HCT116 (cell line): ENCODE results near the gene WDR26. TPM values are rescaled to one million over a fixed set of nuclear protein-coding genes. Genes with fewer than 3 reads are reported as not detected.

Source experiments
- ATAC-seq: fragments of 200-7000 bp; cut with Tn5 transposase; 2 replicates; pipeline ENCODE4 v1.9.1; 2020; ENCODE audit warnings: mild to moderate bottlenecking, moderate library complexity
- BruUV-seq: library from RNA; stranded (reverse); fragments of 400-500 nt; replicated peaks from 2 replicates; lab custom pipeline; 2021; lab: Mats Ljungman, UMichigan
- CTCF ChIA-PET: fragments of 300-600 bp; sonication (Branson Sonifier 250); formaldehyde crosslinking; loops from one replicate; lab custom pipeline; 2021; ENCODE audit warnings: antibody characterized with exemption; lab: Charles Lee
- POLR2A ChIA-PET: fragments of 300-600, 350-600 bp; sonication (Branson Sonifier 250); formaldehyde crosslinking; loops from one replicate; lab custom pipeline; 2021; ENCODE audit warnings: antibody characterized with exemption; lab: Charles Lee
- RAD21 ChIA-PET, 2 experiments: fragments of 300-600 bp; sonication (Branson Sonifier 250); formaldehyde crosslinking; loops; one replicate each; lab custom pipeline; 2023; ENCODE audit warnings: low total read pairs in 2 of 2; ENCODE audit not compliant: uncharacterized antibody in 2 of 2, unreplicated experiment in 2 of 2, low non-redundant PET in 1 of 2; lab: Charles Lee
- DNase-seq: peaks from one replicate; pipeline ENCODE4 v3.0.0-alpha.2; 2010; ENCODE audit warnings: low read depth, low spot score
- H2AFZ ChIP-seq: fragments of 200-600 bp; shearing (Covaris generic), sonication (generic); 2 replicates; pipeline ENCODE4 v1.6.1; 2017; ENCODE audit warnings: low read depth, mixed run types, mixed read lengths, antibody characterized with exemption, low read length; ENCODE audit not compliant: poor library complexity, severe bottlenecking
- H3K27ac ChIP-seq: 2 replicates; pipeline ENCODE4 v1.5.1; 2012; ENCODE audit warnings: low read depth, low read length
- H3K27me3 ChIP-seq: fragments of 200-600 bp; sonication (generic); 2 replicates; pipeline ENCODE4 v1.6.1; 2016; ENCODE audit warnings: mixed run types, low read length, mixed read lengths; ENCODE audit not compliant: insufficient read depth
- H3K36me3 ChIP-seq, 2 experiments: fragments of 200-500 bp in 1 of 2; fragments of 200-600 bp in 1 of 2; sonication (Bioruptor generic) in 1 of 2; sonication (generic) in 1 of 2; 2 replicates each; pipeline versions ENCODE4 v1.5.1 to v1.6.1; 2014 to 2016; ENCODE audit warnings: low read length in 2 of 2, inconsistent platforms in 1 of 2, mixed read lengths in 1 of 2, mixed run types in 1 of 2; ENCODE audit not compliant: insufficient read depth in 2 of 2, control insufficient read depth in 1 of 2
- H3K4me1 ChIP-seq, 2 experiments: fragments of 200-600 bp in 1 of 2; sonication (generic) in 1 of 2; 2 replicates each; pipeline versions ENCODE4 v1.5.1 to v1.6.1; 2012 to 2017; ENCODE audit warnings: low read length in 2 of 2, inconsistent platforms in 1 of 2, mild to moderate bottlenecking in 1 of 2, mixed read lengths in 1 of 2, mixed run types in 1 of 2, moderate library complexity in 1 of 2; ENCODE audit not compliant: insufficient read depth in 2 of 2, control insufficient read depth in 1 of 2
- H3K4me2 ChIP-seq: fragments of 200-600 bp; sonication (generic); 2 replicates; pipeline ENCODE4 v1.6.1; 2017; ENCODE audit warnings: mixed run types, low read length, mixed read lengths
- H3K4me3 ChIP-seq, 2 experiments: fragments of 200-600 bp in 1 of 2; sonication (generic) in 1 of 2; replicated peaks in 1 of 2; 2 replicates each; pipeline ENCODE4 v1.5.1; 2011 to 2016; ENCODE audit warnings: low read length in 2 of 2, control low read depth in 1 of 2, low read depth in 1 of 2, mild to moderate bottlenecking in 1 of 2, mixed read lengths in 1 of 2, mixed run types in 1 of 2
- H3K79me2 ChIP-seq: fragments of 200-600 bp; sonication (generic); 2 replicates; pipeline ENCODE4 v1.6.1; 2017; ENCODE audit warnings: mild to moderate bottlenecking, mixed run types, low read length, moderate library complexity, mixed read lengths; ENCODE audit not compliant: insufficient read depth
- H3K9ac ChIP-seq: fragments of 200-600 bp; sonication (generic); 2 replicates; pipeline ENCODE4 v1.6.1; 2016; ENCODE audit warnings: low read length, mixed read lengths
- H3K9me2 ChIP-seq: fragments of 200-600 bp; sonication (generic), shearing (Covaris generic); 2 replicates; pipeline ENCODE4 v1.6.1; 2017; ENCODE audit warnings: mixed run types, mild to moderate bottlenecking, moderate library complexity; ENCODE audit not compliant: insufficient read depth
- H3K9me3 ChIP-seq, 2 experiments: fragments of 200-500 bp in 1 of 2; fragments of 200-600 bp in 1 of 2; sonication (Bioruptor generic) in 1 of 2; sonication (generic) in 1 of 2; 2 replicates each; pipeline ENCODE4 v1.6.1; 2014 to 2017; ENCODE audit warnings: low read length in 2 of 2, mixed read lengths in 2 of 2, inconsistent platforms in 1 of 2, low read depth in 1 of 2, mild to moderate bottlenecking in 1 of 2, mixed run types in 1 of 2, moderate library complexity in 1 of 2; ENCODE audit not compliant: control insufficient read depth in 1 of 2, insufficient read depth in 1 of 2
- H4K20me1 ChIP-seq: fragments of 200-600 bp; sonication (generic), shearing (Covaris generic); 2 replicates; pipeline ENCODE4 v1.6.1; 2017; ENCODE audit warnings: mixed run types, mild to moderate bottlenecking, moderate library complexity; ENCODE audit not compliant: insufficient read depth
- ATF3 ChIP-seq: IDR thresholded peaks from 2 replicates; pipeline ENCODE4 v1.6.1; 2012
- CBX3 ChIP-seq: IDR thresholded peaks from 2 replicates; pipeline ENCODE4 v1.6.1; 2012; ENCODE audit warnings: low read depth
- CTCF ChIP-seq, 3 experiments: fragments of 200-600 bp in 1 of 3; sonication (generic) in 1 of 3; IDR thresholded peaks in 2 of 3; conservative IDR thresholded peaks in 1 of 3; 2 replicates each; pipeline ENCODE4 v1.5.1; 2012 to 2017; ENCODE audit warnings: low read depth in 2 of 3, low read length in 2 of 3, antibody characterized with exemption in 1 of 3, borderline replicate concordance in 1 of 3, control low read depth in 1 of 3, mild to moderate bottlenecking in 1 of 3, mixed read lengths in 1 of 3, mixed run types in 1 of 3, moderate library complexity in 1 of 3; ENCODE audit not compliant: insufficient read depth in 1 of 3
- ELF1 ChIP-seq: IDR thresholded peaks from 2 replicates; pipeline ENCODE4 v1.6.1; 2012; ENCODE audit warnings: low read depth, borderline replicate concordance
- EZH2 ChIP-seq: fragments of 200-600 bp; sonication (generic); IDR thresholded peaks from 2 replicates; pipeline ENCODE4 v1.6.1; 2017; ENCODE audit warnings: antibody characterized with exemption, mixed run types
- EZH2phosphoT487 ChIP-seq: fragments of 200-600 bp; IDR thresholded peaks from 2 replicates; pipeline ENCODE4 v1.6.1; 2018; ENCODE audit warnings: antibody characterized with exemption, borderline replicate concordance
- MAX ChIP-seq: IDR thresholded peaks from 2 replicates; pipeline ENCODE4 v1.6.1; 2012
- POLR2AphosphoS5 ChIP-seq: IDR thresholded peaks from 2 replicates; pipeline ENCODE4 v1.6.1; 2011; ENCODE audit warnings: mild to moderate bottlenecking, low read depth, low read length, moderate library complexity
- SIN3A ChIP-seq: IDR thresholded peaks from 2 replicates; pipeline ENCODE4 v1.6.1; 2012; ENCODE audit warnings: low read depth
- SP1 ChIP-seq: IDR thresholded peaks from 2 replicates; pipeline ENCODE4 v1.6.1; 2012; ENCODE audit warnings: low read depth
- YY1 ChIP-seq: IDR thresholded peaks from 2 replicates; pipeline ENCODE4 v1.6.1; 2011; ENCODE audit warnings: low read length, low read depth, moderate library complexity, mild to moderate bottlenecking; ENCODE audit not compliant: insufficient replicate concordance; ENCODE audit errors: extremely low read depth
- ZFX ChIP-seq: fragments of 450-650 bp; IDR thresholded peaks from 2 replicates; pipeline ENCODE4 v1.6.1; 2017
- ZNF274 ChIP-seq: fragments of 200-500 bp; sonication (Bioruptor generic); IDR thresholded peaks from 2 replicates; pipeline ENCODE4 v1.6.1; 2014; ENCODE audit warnings: mild to moderate bottlenecking, low read depth, low read length, inconsistent platforms
- intact Hi-C: fragments of 100-400 bp; cut with micrococcal nuclease; formaldehyde crosslinking; loops from 2 replicates; pipeline ENCODE4 v1.10.0; 2022
- total RNA-seq: library from RNA; stranded (reverse); gene quantifications from one replicate; pipeline ENCODE4 v1.2.1, GENCODE V29; 2021; ENCODE audit not compliant: unreplicated experiment

WDR26 gene
- total RNA-seq, 1 experiment from 2014 or later: 57.2 TPM

- ChIA-PET CTCF (no interaction called here), POLR2A (no interaction called here), RAD21 (no interaction called here)
- no peak for DNase-seq
- H3K79me2 ChIP-seq: peaks cover 24% of the 10 kb centered on the region
- BruUV-seq: no TSS peak
- H3K27me3 ChIP-seq: no peaks in the 10 kb centered on the region
- intact Hi-C loops: no loop called here
- no peak overlapping the region for H3K4me3 ChIP-seq
- no peaks in the 10 kb centered on the region for H3K4me1 ChIP-seq
- no peak overlapping the region for H3K9ac ChIP-seq
- no peak overlapping the region for H2AFZ ChIP-seq
- no peak overlapping the region for H3K4me2 ChIP-seq
- no peak for ATAC-seq
- 0 out of 2 replicates have a peak, but pooled peaks cover 3% of the 10 kb centered on the region for H4K20me1 ChIP-seq
- TF ChIP-seq ATF3 (no peak), SIN3A (no peak)
- H3K9me2 ChIP-seq: no peaks in the 10 kb centered on the region
- H3K36me3 ChIP-seq: peaks cover 47 to 74% of the 10 kb centered on the region in 2 experiments
- no peaks in the 10 kb centered on the region for H3K9me3 ChIP-seq
- no peak overlapping the region for H3K27ac ChIP-seq
Measured at GRCh38 chr1:224399887-224400286, 34.7 kb downstream of the WDR26 start.

GRCh38 chr1:224393294-224393693 lies 41.3 kb downstream of the WDR26 start:
- ChIA-PET CTCF (no interaction called here), RAD21 (no interaction called here), POLR2A (no interaction called here)
- ATAC-seq (no peak), DNase-seq (no peak)
- peaks cover 55 to 60% of the 10 kb centered on the region in 2 experiments for H3K36me3 ChIP-seq
- H3K4me1 ChIP-seq: no peaks in the 10 kb centered on the region
- H2AFZ ChIP-seq: no peak overlapping the region
- H4K20me1 ChIP-seq: no peaks in the 10 kb centered on the region
- TF ChIP-seq ZFX (no peak), CTCF (IDR thresholded peaks at IDR 0.05 in 2 of 3, conservative IDR thresholded peaks at IDR 0.05 in 1 of 3; ENCODE audit: borderline replicate concordance in 1 of 3, insufficient read depth in 1 of 3, low read depth in 2 of 3, low read length in 2 of 3) (no peak), CBX3 (no peak), SP1 (no peak), YY1 (no peak), POLR2AphosphoS5 (no peak), ATF3 (no peak), ZNF274 (no peak), ELF1 (no peak), EZH2phosphoT487 (no peak), MAX (no peak), EZH2 (no peak)
- peaks cover 3% of the 10 kb centered on the region; the same call in 1 of the 2 replicates for H3K79me2 ChIP-seq
- no peaks in the 10 kb centered on the region for H3K9me2 ChIP-seq
- intact Hi-C loops: no loop called here
- H3K27ac ChIP-seq: no peak overlapping the region
- no peaks in the 10 kb centered on the region for H3K9me3 ChIP-seq
- H3K4me2 ChIP-seq: no peak overlapping the region
- H3K9ac ChIP-seq: no peak overlapping the region
- no peaks in the 10 kb centered on the region for H3K27me3 ChIP-seq
- BruUV-seq: no TSS peak
- no peak overlapping the region for H3K4me3 ChIP-seq
